Right cardiac atrium (tissue), 5 donors: ENCODE measurements around the gene PPFIBP1. TPM values are rescaled to one million over a fixed set of nuclear protein-coding genes. Genes with fewer than 3 reads are reported as not detected.
"Not testable (repeated sequence)": the region's sequence is repeated elsewhere in the genome, so short reads cannot be mapped to it uniquely, and the experiment has no call there.

Experiments used
- ATAC-seq, 2 donors: fragments of 200-7000 bp; cut with Tn5 transposase; one replicate each; pipeline versions ENCODE4 v1.8.0 to v1.9.1; 2020; ENCODE audit warnings: moderate library complexity in 2 of 2, mild to moderate bottlenecking in 1 of 2
- DNase-seq, 3 donors: peaks; one replicate each; pipeline ENCODE4 v3.0.0-alpha.2; 2020
- H3K27ac ChIP-seq: one replicate; pipeline ENCODE4 v1.5.1; 2013; ENCODE audit warnings: mild to moderate bottlenecking, low read length, control low read depth, moderate library complexity
- H3K27me3 ChIP-seq: one replicate; pipeline ENCODE4 v1.6.1; 2013; ENCODE audit not compliant: control insufficient read depth, insufficient read depth
- H3K4me1 ChIP-seq: one replicate; pipeline ENCODE4 v1.6.1; 2013; ENCODE audit warnings: low read length; ENCODE audit not compliant: control insufficient read depth, insufficient read depth
- H3K4me3 ChIP-seq: one replicate; pipeline ENCODE4 v1.5.1; 2013; ENCODE audit warnings: low read length, control low read depth
- H3K9me3 ChIP-seq: one replicate; pipeline ENCODE4 v1.6.1; 2013; ENCODE audit warnings: low read length; ENCODE audit not compliant: control insufficient read depth
- WGBS: extraction: QIAGEN DNeasy Blood & Tissue Kit; methylation state at CpG from one replicate; pipeline ENCODE4 v1.1.7; 2013; 5-methylcytosine and 5-hydroxymethylcytosine counted together
- intact Hi-C, 4 donors: fragments of 100-400 bp; cut with DNase I; formaldehyde crosslinking; loops; one replicate each; pipeline versions ENCODE4 v1.11.0 to v1.14.0; 2022 to 2023
- polyA plus RNA-seq: library from polyadenylated mRNA; stranded (reverse); fragments of 200-250 nt; gene quantifications from one replicate; pipeline ENCODE4 v1.2.3, GENCODE V29; 2013
- total RNA-seq, 4 donors: library from RNA; stranded (reverse); fragmentation: NEBNext Ultra II Directional; extraction: Animal tissue kit (Norgen Biotek cat#: 25700); gene quantifications; one replicate each; pipeline ENCODE4 v1.2.1, GENCODE V29; 2021
- donor health status: healthy with polysubstance abuse.
- donor health status: DM: no; HTN: yes; CAD: no.
- donor health status: DM: no; HTN: no; CAD: no.
- donor health status: DM: no; HTN: yes; CAD: no; lungs with severe emphysema.
- donor health status: DM: yes; HTN: yes; CAD: no.

The PPFIBP1 gene
- total and polyA plus RNA-seq, 5 donors = 26.4 to 176 (median 88.7) TPM

- intact Hi-C loops = no loop called here
- peak; percentile 53 to 61 for ATAC-seq
- no peak overlapping the region for H3K27ac ChIP-seq
- peaks cover 1% of the 10 kb centered on the region for H3K4me1 ChIP-seq
- DNase-seq = no peak
- H3K9me3 ChIP-seq = no peaks in the 10 kb centered on the region
- H3K4me3 ChIP-seq = no peak overlapping the region
- WGBS = 61% methylated on average over 7 of the region's 7 CpGs
- H3K27me3 ChIP-seq = no peaks in the 10 kb centered on the region
Measured at GRCh38 chr12:27627123-27627852, 103.3 kb downstream of the PPFIBP1 start.

DNA sequence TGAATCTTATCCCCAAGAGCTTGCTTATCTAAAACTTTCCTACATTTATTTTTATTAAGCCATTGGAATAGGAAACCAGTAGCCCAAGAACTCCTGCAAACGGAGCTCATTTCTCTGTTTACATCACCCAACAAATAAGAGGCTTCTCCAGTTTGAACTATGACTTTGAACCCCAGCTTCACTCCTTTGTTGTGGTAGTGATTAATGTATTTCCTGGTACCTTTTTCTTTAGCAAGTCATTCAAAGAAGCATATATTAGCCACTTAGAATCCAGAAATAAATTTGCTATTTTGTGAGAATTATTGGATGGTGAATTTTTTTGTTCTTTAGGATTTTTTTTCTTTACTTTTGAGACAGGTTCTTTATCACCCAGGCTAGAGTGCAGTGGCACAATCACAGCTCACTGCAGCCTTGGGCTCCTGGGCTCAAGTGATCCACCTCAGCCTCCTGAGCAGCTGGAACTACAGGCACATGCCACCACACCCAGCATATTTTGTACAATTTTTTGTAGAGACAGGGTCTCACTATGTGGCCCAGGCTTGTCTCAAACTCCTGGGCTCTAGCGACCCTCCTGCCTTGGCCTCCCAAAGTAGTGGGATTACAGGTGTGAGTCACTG is 104.0 kb downstream of the PPFIBP1 start:
- H3K27ac ChIP-seq, H3K9me3 ChIP-seq, ATAC-seq, H3K4me1 ChIP-seq, intact Hi-C loops, H3K4me3 ChIP-seq, H3K27me3 ChIP-seq, DNase-seq: not testable (repeated sequence)
- 63% methylated on average over 2 of the region's 2 CpGs for WGBS

- H3K4me1 ChIP-seq, DNase-seq, H3K27me3 ChIP-seq, H3K4me3 ChIP-seq, H3K9me3 ChIP-seq, H3K27ac ChIP-seq, ATAC-seq: not testable (repeated sequence)
- 70% methylated on average over 2 of the region's 2 CpGs for WGBS
- intact Hi-C loops = loop anchor here in 3 of 4 donors (10.0 kb wide), 3 partner anchors 45 to 105 kb away; partner anchors contain the start of gene PPFIBP1 (in 2 of the 3)
Measured at GRCh38 chr12:27630219-27630618, 106.2 kb downstream of the PPFIBP1 start.

- DNase-seq (no peak), ATAC-seq (no peak)
- 92% methylated on average over 5 of the region's 5 CpGs for WGBS
- intact Hi-C loops = loop anchor here in 3 of 4 donors (10.0 kb wide), 3 partner anchors 47 to 107 kb away; partner anchors contain the start of gene PPFIBP1 (in 2 of the 3)
- H3K27me3 ChIP-seq = no peaks in the 10 kb centered on the region
- H3K4me1 ChIP-seq = no peaks in the 10 kb centered on the region
- no peak overlapping the region for H3K27ac ChIP-seq
- no peak overlapping the region for H3K4me3 ChIP-seq
- no peaks in the 10 kb centered on the region for H3K9me3 ChIP-seq
Measured at GRCh38 chr12:27631365-27631764, 107.4 kb downstream of the PPFIBP1 start.

- H3K4me1 ChIP-seq = no peaks in the 10 kb centered on the region
- H3K9me3 ChIP-seq = no peaks in the 10 kb centered on the region
- no peak overlapping the region for H3K27ac ChIP-seq
- no peaks in the 10 kb centered on the region for H3K27me3 ChIP-seq
- no peak for DNase-seq
- WGBS = 35% methylated on average over 2 of the region's 2 CpGs
- H3K4me3 ChIP-seq = no peak overlapping the region
- no peak for ATAC-seq
- intact Hi-C loops = loop anchor here in 3 of 4 donors (10.0 kb wide), 3 partner anchors 47 to 107 kb away; partner anchors contain the start of gene PPFIBP1 (in 2 of the 3)
Measured at GRCh38 chr12:27631813-27632491, 107.9 kb downstream of the PPFIBP1 start.

DNA sequence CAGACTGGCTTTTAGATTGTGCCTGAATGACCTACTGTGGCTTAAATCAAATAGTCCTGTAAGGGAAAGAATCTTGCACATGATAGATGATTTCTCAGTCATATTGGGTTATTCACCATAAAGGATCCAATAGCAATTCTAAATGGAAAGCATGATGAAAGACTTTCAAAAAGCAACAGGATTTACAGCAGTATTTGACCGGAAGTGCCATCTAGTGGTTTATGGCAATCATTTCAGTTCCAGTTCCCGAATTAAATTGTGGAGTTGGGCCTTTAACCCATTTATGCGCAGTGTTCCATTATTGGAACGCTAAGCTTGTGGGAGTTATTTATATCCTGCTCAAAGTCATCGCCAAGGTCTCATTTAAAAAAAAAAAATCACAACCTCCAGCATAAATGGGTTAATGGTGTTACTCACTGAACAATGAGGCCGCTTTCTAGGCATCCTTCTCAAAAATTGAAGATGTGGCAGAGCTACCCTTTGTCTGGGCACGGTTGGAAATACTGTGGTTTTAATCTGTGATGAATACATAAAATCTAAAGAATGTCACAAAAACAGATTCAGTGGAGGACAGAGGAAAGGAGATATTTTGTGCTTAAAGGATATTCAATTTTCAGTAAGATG is 111.5 kb downstream of the PPFIBP1 start:
- Histone ChIP-seq H3K4me1 (no peaks in the 10 kb centered on the region), H3K27me3 (no peaks in the 10 kb centered on the region), H3K4me3 (no peak overlapping the region), H3K27ac (no peak overlapping the region), H3K9me3 (no peaks in the 10 kb centered on the region)
- ATAC-seq (peak; percentile 29 to 40), DNase-seq (no peak)
- 50% methylated on average over 7 of the region's 7 CpGs for WGBS
- intact Hi-C loops = loop anchor here in 3 of 4 donors (10.0 kb wide), 3 partner anchors 51 to 111 kb away; partner anchors contain the start of gene PPFIBP1 (in 2 of the 3)

DNA sequence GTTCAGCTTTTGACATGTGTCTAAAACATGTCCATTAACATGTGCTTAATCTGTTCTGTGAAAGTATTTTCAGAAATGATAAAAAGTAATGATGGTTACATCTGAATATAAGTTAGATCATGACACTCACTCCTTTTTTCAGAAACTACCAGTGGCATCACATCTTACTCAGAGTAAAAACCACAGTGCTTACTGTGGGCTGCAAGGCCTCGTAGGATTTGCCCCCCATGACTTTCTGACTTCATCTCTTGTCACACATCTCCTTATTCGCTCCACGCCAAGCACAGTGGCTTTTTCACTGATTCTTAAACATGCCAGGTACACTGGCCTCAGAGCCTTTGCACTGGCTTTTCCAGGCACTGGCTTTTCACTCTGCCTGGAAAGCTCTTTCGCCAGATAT is 112.6 kb downstream of the PPFIBP1 start:
- not testable (repeated sequence) for H3K4me3 ChIP-seq, H3K4me1 ChIP-seq, DNase-seq, H3K27me3 ChIP-seq, H3K9me3 ChIP-seq, ATAC-seq, H3K27ac ChIP-seq
- WGBS = 95% methylated on average over 4 of the region's 4 CpGs
- intact Hi-C loops = loop anchor here in 3 of 4 donors (10.0 kb wide), 3 partner anchors 52 to 112 kb away; partner anchors contain the start of gene PPFIBP1 (in 2 of the 3)

DNA sequence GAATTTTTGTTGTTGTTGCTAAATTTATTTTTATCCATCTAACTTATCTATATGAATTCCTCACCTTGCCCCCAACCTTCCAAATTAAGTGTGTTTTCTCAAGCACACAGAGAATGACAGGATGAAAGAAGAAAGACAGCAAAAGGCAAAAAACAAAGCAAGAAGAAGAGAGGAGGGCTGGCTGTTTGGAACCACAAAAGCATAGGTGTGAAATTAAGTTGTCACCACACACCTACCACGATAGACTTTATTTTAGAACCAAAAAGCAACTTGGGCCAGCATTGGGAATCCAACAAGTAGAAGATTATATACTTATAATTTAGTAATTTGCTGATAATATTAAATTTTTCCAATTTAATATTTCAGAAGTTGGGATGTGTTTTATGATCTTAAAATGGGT is 113.5 kb downstream of the PPFIBP1 start:
- 70% methylated on average over 1 of the region's 1 CpG for WGBS
- Histone ChIP-seq H3K4me1 (no peaks in the 10 kb centered on the region), H3K27ac (no peak overlapping the region), H3K27me3 (no peaks in the 10 kb centered on the region), H3K4me3 (no peak overlapping the region), H3K9me3 (no peaks in the 10 kb centered on the region)
- intact Hi-C loops = loop anchor here in 3 of 4 donors (10.0 kb wide), 3 partner anchors 53 to 113 kb away; partner anchors contain the start of gene PPFIBP1 (in 2 of the 3)
- ATAC-seq (no peak), DNase-seq (no peak)

DNA sequence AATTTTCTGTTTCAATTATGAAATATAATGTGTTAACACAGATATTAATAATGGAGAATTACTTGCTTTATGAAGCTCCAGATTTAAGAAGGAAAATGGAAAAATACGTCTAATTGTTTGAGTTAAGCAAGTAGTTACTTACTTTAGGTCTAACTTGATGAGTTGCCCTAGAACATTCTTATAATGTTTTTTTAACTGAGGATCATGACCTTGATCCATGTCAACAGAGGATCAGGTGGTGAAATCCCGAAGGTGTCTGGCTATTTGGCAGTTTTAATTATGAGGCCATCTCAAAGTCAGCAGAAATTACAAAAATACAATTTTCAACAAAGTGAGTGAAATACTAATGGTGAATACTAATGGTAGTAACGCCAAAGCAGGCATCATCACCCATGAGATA is 115.3 kb downstream of the PPFIBP1 start:
- no peak for ATAC-seq
- H3K4me1 ChIP-seq = peaks cover 1% of the 10 kb centered on the region
- no peak overlapping the region for H3K4me3 ChIP-seq
- no peaks in the 10 kb centered on the region for H3K9me3 ChIP-seq
- no peak overlapping the region for H3K27ac ChIP-seq
- WGBS = 77% methylated on average over 3 of the region's 3 CpGs
- intact Hi-C loops = loop anchor here in 3 of 4 donors (10.0 kb wide), 3 partner anchors 54 to 114 kb away; partner anchors contain the start of gene PPFIBP1 (in 2 of the 3)
- DNase-seq = no peak
- no peaks in the 10 kb centered on the region for H3K27me3 ChIP-seq

- 70% methylated on average over 7 of the region's 7 CpGs for whole genome bisulfite sequencing
- H3K4me3 ChIP-seq, H3K27ac ChIP-seq, H3K27me3 ChIP-seq, H3K4me1 ChIP-seq, H3K9me3 ChIP-seq, intact Hi-C loops, DNase-seq: not testable (repeated sequence)
- peak; percentile 80 to 83 for ATAC-seq
Measured at GRCh38 chr12:27640566-27641200, 116.7 kb downstream of the PPFIBP1 start.
